OCI-LY3 (cell line): ENCODE data around the gene TRAF4.
A peak's percentile ranks its signal among the peaks of the same experiment; 100 is the strongest.

Experiments
- EZH2phosphoT487 ChIP-seq: fragments of 200-600 bp; shearing (Covaris generic); IDR thresholded peaks from 2 replicates; pipeline ENCODE4 v1.6.1; 2018; ENCODE audit warnings: antibody characterized with exemption, mixed run types, low read depth
- TF ChIP-seq, protein P1 (sequence below): fragments of 200-600, 300-600 bp; sonication (generic); IDR thresholded peaks from 2 replicates; pipeline ENCODE4 v1.5.1; 2014; ENCODE audit warnings: antibody characterized with exemption, low read length, low read depth

DNA sequence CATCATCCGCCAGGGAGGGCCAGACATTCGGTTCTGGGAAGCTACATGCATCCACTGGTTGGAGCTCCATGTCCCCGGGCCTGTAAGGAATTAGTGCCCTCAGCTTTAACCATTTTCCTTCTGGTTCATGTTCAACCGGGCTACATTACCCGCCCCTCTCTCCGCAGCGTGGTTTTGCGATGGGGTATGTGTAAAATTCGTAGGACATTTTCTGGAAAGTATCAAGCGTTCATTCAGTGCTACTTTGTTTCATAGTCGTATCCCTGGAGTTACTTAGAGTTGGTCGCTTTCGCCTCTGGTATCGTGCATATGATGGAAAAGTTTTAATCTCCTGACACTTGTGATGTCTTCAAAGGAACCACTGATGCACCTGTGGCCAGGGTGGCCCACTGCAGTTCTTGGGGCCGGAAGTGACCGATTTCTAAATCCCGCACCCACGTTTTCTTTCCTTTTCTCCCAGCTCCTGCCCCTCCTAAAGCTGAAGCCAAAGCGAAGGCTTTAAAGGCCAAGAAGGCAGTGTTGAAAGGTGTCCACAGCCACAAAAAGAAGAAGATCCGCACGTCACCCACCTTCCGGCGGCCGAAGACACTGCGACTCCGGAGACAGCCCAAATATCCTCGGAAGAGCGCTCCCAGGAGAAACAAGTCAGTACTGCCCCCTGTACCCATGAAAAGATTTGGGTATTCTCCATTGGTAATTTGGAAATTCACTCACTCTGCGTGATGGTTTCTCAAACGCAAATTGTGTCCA lies 23.4 kb upstream of the TRAF4 start:
- TF ChIP-seq, protein P1, sequence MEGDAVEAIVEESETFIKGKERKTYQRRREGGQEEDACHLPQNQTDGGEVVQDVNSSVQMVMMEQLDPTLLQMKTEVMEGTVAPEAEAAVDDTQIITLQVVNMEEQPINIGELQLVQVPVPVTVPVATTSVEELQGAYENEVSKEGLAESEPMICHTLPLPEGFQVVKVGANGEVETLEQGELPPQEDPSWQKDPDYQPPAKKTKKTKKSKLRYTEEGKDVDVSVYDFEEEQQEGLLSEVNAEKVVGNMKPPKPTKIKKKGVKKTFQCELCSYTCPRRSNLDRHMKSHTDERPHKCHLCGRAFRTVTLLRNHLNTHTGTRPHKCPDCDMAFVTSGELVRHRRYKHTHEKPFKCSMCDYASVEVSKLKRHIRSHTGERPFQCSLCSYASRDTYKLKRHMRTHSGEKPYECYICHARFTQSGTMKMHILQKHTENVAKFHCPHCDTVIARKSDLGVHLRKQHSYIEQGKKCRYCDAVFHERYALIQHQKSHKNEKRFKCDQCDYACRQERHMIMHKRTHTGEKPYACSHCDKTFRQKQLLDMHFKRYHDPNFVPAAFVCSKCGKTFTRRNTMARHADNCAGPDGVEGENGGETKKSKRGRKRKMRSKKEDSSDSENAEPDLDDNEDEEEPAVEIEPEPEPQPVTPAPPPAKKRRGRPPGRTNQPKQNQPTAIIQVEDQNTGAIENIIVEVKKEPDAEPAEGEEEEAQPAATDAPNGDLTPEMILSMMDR = 0 out of 2 replicates have a peak, but pooled peaks have one; percentile 14
- no peak for TF ChIP-seq EZH2phosphoT487
